Stimulated activated CD4-positive, alpha-beta T cell treated with anti-CD3 and anti-CD28 coated beads, TNF-alpha, amount 100 ng/mL, for 4 hours (primary cell): ENCODE data around the gene IGSF8.
"Not testable (repeated sequence)": the region's sequence is repeated elsewhere in the genome, so short reads cannot be mapped to it uniquely, and the experiment has no call there.

ENCODE experiments used
- DNase-seq, 3 experiments: peaks; one replicate each; pipeline ENCODE4 v3.0.0-alpha.2; 2020; ENCODE audit warnings: low read depth in 3 of 3

IGSF8 gene

GRCh38 chr1:160126342-160126741 is 27.9 kb upstream of the IGSF8 start:
- DNase-seq = not testable (repeated sequence)

DNA sequence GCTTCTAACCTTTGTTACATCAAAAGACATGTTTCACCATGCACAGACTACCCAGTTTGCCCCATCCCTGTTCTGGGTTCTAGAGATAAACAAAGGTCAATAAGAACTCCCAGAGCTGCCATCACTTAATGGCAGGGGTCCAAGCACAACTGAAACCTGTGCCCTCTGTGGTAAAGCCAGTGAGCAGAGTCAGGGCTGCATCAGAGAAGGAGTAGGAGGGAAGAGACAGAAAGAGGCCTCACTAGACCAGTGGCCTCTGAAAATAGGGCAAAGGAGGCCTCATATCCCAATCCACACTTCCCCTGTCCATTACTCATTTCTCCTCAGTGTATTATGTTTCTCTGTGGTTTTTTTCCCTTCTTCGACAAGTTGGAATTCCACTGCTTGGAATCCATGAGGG is 27.3 kb upstream of the IGSF8 start:
- no peak for DNase-seq

- no peak for DNase-seq
Measured at GRCh38 chr1:160124705-160125478, 26.5 kb upstream of the IGSF8 start.

DNA sequence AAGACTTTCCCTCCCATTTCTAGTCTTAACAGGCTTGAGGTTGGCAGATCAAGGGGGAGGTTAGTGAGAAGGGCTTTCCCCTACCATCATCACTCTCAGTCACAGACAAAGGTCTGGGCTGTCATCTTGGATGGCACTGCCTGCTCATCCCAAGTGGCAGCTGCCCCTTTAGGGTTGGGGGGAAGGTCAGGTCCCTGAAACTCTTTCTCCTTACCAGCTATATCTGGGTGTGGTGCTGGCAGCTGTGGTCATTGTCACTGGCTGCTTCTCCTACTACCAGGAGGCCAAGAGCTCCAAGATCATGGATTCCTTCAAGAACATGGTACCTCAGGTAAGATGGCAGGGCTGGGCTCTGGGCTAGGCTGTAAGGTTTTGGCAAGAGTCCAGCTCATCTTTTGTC is 25.3 kb upstream of the IGSF8 start:
- no peak for DNase-seq

GRCh38 chr1:160122978-160123495 is 24.6 kb upstream of the IGSF8 start:
- DNase-seq = no peak

DNA sequence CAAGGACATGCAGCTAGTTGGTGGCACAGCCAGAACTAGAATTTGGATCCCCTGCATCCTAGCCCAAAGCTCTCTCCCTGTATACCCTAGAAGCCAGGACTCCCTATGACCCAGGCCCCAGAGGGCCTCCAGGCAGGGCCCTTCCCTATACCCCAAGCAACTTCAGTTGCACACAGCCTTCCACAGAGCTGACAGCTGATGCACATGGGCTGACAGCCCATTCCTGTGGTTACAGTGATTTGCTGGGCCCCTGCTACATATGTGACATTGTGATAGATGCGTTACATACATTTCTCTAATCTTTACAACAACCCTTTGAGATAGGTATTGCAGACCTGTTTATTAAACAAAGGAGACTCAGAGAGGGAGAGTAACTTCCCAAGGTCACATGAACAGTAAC is 23.0 kb upstream of the IGSF8 start:
- DNase-seq = no peak

DNA sequence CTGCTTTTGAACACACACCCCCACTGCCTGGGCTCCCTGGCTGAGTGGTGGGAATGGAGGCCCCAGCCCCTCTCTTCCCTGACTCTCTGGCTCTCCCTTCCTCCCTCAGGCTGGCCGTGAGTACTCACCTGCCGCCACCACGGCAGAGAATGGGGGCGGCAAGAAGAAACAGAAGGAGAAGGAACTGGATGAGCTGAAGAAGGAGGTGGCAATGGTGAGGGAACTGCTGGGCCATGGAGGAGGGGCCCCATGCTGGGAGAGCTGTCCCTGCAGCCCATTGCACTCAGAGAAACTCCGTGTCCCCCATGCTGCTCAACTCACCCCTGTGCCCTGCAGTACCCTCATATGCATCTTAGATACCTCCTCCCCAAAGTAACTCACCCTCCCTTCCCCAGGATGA is 22.4 kb upstream of the IGSF8 start:
- DNase-seq = no peak

- no peak for DNase-seq
Measured at GRCh38 chr1:160118928-160119327, 20.5 kb upstream of the IGSF8 start.

- no peak for DNase-seq
Measured at GRCh38 chr1:160117709-160118183, 19.3 kb upstream of the IGSF8 start.

DNA sequence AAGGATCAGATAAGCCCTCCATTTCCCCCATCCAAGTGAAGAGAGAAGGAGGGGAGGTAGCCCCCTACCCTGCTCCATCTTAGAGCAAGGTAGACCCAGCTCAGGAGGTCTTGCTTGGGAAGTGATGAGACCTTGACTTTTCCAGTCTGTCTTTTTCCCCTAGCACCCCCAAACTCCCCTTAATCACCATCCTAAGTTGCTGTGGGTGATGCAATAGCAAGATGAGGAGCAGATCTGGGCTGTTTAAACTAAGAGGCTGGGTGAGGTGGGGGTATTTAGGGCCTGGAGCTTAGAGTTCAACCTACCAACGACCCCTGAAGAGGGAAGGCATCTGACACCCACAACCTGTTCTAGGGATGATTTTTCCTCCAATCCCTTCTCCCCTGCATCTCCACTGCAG is 18.9 kb upstream of the IGSF8 start:
- no peak for DNase-seq

GRCh38 chr1:160116283-160117147 is 18.1 kb upstream of the IGSF8 start:
- DNase-seq = no peak

GRCh38 chr1:160115545-160116282 is 17.3 kb upstream of the IGSF8 start, which contains the start of gene ATP1A2:
Gene ATP1A2 (plus strand): TSS chr1:160115759. CDS start chr1:160115862, 103 bp downstream.
- no peak for DNase-seq

DNA sequence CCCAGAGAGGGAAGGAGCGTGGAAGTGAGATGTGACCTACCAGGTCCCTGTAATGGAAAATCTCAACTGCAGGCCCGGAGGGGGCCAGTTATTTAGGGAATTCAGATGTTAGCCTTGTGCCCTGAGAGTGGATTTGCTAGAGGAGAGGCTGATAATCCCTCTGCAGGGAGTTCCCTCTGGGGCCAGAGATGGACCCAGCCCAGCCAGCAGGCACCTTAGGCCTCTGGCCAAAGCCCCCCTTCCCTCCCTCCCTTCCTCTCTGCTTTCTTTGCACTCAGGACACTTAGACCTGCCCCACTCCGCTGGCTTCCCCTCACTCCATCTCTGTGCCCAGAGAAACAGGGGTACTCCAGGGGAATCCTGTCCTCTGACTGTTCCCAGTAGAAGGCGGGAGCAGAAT is 15.7 kb upstream of the IGSF8 start:
- no peak for DNase-seq

- DNase-seq = no peak
Measured at GRCh38 chr1:160113407-160113806, 15.0 kb upstream of the IGSF8 start.

- no peak for DNase-seq
Measured at GRCh38 chr1:160112357-160112756, 13.9 kb upstream of the IGSF8 start.

- DNase-seq = not testable (repeated sequence)
Measured at GRCh38 chr1:160111462-160111861, 13.0 kb upstream of the IGSF8 start.

DNA sequence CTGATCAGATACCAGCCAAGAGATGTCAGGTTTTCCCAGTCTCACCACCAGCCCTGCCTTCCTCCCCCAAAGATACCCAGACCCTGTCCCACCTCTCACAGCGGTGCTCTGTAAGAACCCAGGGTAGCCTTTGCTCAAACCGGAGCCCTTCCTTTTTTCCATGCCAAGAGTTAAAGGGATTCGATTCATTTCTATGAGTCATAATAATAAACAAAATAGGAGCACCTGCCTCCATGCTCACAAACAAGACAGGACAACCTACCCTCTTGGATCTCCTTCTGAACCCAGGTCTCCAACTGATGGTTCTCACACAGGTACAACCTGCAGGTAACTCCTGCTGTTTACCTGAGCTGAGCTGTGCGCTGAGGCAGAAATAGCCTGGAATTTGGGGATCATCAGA is 11.3 kb upstream of the IGSF8 start:
- DNase-seq = no peak

DNA sequence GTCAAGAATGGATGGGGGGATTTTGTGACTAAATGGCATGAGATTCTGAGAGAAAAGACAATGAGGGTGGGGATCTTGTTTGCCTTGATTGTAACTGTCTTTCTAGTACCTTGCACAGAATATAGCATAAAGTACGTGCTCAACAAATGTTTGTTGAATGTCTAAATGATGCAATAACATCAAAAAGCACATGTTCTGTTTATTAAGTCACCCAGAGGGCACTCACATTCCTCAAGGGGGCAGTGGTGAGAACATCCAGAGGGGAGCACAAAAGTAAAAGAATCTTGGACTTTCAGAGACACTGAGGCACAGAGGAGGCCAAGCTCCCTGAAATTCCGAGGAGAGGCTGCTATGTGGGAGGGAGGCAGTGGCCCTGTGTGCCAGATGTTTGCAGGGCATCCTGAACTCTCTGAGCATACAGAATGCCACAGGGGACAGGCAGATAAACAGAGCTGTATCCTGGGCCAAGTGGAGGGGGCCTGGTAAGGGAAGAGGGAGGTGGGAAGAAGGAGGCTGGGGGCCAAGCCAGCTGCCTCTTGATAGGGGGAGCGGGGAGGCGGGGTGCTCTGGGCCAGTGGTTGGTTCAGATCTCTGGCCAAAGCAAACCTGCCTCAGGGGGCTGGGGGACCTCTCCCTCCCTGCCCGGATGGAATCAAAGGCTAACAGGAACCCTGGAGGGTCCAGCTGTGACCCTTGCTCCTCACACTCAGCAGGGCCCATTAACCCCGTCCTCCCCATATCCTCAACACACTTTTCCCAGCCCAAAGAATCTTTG is 10.7 kb upstream of the IGSF8 start:
- no peak for DNase-seq

GRCh38 chr1:160107512-160107911 is 9.1 kb upstream of the IGSF8 start:
- DNase-seq = no peak

DNA sequence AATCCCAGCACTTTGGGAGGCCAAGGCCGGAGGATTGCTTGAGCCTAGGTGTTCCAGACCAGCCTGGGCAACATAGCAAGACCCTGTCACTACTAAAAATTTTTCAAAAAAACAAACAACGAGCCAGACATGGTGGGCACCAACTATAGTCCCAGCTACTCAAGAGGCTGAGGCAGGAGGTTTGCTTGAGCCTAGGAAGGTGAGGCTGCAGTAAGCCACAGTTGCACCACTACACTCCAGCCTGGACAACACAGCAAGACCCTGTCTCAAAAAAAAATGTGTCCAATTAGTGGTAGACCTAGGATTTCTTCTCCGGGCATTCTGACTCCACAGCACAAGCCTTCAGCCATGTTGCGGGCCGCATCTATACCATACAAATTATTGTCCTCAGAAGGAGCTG is 6.7 kb upstream of the IGSF8 start:
- DNase-seq = no peak

DNA sequence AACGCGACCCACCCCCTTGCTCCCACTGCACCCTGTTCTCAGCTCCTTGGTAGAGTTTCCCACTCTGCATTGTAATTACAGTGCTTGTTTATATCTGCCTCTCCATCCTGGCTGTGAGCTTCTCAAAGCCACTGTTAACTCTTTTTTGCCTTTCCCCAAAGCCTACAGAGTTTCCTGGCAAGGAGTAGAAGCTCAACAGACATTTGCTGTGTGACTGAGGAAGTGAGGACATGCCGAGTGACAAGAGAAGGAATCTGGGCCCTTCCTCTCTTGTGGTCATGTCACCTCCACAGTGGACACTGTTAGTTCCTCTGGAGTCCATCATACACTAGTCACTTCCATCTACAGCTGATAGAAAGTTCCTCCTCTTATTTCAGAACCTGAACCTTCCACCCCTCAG is 6.1 kb upstream of the IGSF8 start:
- no peak for DNase-seq
